A549 (cell line): ENCODE measurements around the gene ST8SIA5. TPM values are rescaled to one million over a fixed set of nuclear protein-coding genes. Genes with fewer than 3 reads are reported as not detected.

Experiments
- ATAC-seq, 2 experiments: fragments of 200-7000 bp in 1 of 2; fragments of >200 bp in 1 of 2; cut with Nextera tagmentation in 1 of 2; cut with Tn5 transposase in 1 of 2; 3 replicates each; pipeline versions ENCODE4 v1.8.0 to v1.9.1; 2018 to 2020; ENCODE audit warnings: mild to moderate bottlenecking in 1 of 2, moderate library complexity in 1 of 2
- CTCF ChIA-PET: fragments of 300-600 bp; sonication (Branson Sonifier 250); formaldehyde crosslinking; extraction: SDS; loops from one replicate; lab custom pipeline; 2021; ENCODE audit warnings: antibody characterized with exemption, inconsistent platforms; lab: Yijun Ruan, JAX
- POLR2A ChIA-PET: fragments of 350-600 bp; formaldehyde crosslinking; extraction: SDS; loops from one replicate; lab custom pipeline; 2021; ENCODE audit warnings: antibody characterized with exemption, inconsistent platforms; lab: Yijun Ruan, JAX
- DNase-seq, 2 experiments: peaks; one replicate each; pipeline versions ENCODE4 v3.0.0 to v3.0.0-alpha.2; 2011 to 2016; ENCODE audit warnings: low read depth in 1 of 2, low spot score in 1 of 2
- FAIRE-seq: peaks from 2 replicates; lab custom pipeline; 2011; peaks lifted over from hg19 to GRCh38; lab: Jason Lieb, UNC
- H3K27ac ChIP-seq, 2 experiments: fragments of >200 bp; sonication (Bioruptor Twin); formaldehyde crosslinking; 3 replicates each; pipeline ENCODE4 v1.5.1; 2016 to 2017
- H3K4me1 ChIP-seq: fragments of >200 bp; sonication (Bioruptor Twin); formaldehyde crosslinking; 3 replicates; pipeline ENCODE4 v1.6.1; 2016
- H3K4me2 ChIP-seq: fragments of >200 bp; sonication (Bioruptor Twin); formaldehyde crosslinking; 3 replicates; pipeline ENCODE4 v1.6.1; 2016
- H3K4me3 ChIP-seq: fragments of >200 bp; sonication (Bioruptor Twin); formaldehyde crosslinking; 3 replicates; pipeline ENCODE4 v1.5.1; 2016
- H3K9me3 ChIP-seq: fragments of >200 bp; sonication (Bioruptor Twin); formaldehyde crosslinking; 3 replicates; pipeline ENCODE4 v1.6.1; 2016
- CBX8 ChIP-seq: fragments of 200-600 bp; sonication (generic); IDR thresholded peaks from 2 replicates; pipeline ENCODE4 v1.6.1; 2016
- CHD2 ChIP-seq: fragments of 150-350 bp; IDR thresholded peaks from 2 replicates; pipeline ENCODE4 v1.6.1; 2014; ENCODE audit warnings: low read length; ENCODE audit not compliant: partially characterized antibody
- ESRRA ChIP-seq: fragments of 150-350 bp; IDR thresholded peaks from 2 replicates; pipeline ENCODE4 v1.6.1; 2014; ENCODE audit warnings: mild to moderate bottlenecking, low read length, borderline replicate concordance
- FOSB ChIP-seq: fragments of 250-450 bp; sonication (Bioruptor Pico); IDR thresholded peaks from 2 replicates; pipeline ENCODE4 v1.5.0; 2020; ENCODE audit warnings: mild to moderate bottlenecking, moderate library complexity
- FOSL2 ChIP-seq, 2 experiments: fragments of 450-650 bp in 1 of 2; fragments of >200 bp in 1 of 2; sonication (Bioruptor Twin) in 1 of 2; formaldehyde crosslinking; IDR thresholded peaks; 2 replicates each; pipeline versions ENCODE4 v1.5.0 to v1.6.1; 2016 to 2020; ENCODE audit warnings: mild to moderate bottlenecking in 1 of 2, moderate library complexity in 1 of 2
- FOXS1 ChIP-seq: fragments of 250-450 bp; sonication (Bioruptor Pico); IDR thresholded peaks from 2 replicates; pipeline ENCODE4 v1.5.0; 2020; ENCODE audit warnings: mild to moderate bottlenecking, moderate library complexity
- HOXA7 ChIP-seq: fragments of 250-450 bp; sonication (Bioruptor Pico); IDR thresholded peaks from 2 replicates; pipeline ENCODE4 v1.5.0; 2020; ENCODE audit warnings: mild to moderate bottlenecking, moderate library complexity
- JUNB ChIP-seq: fragments of >200 bp; sonication (Bioruptor Twin); formaldehyde crosslinking; IDR thresholded peaks from 2 replicates; pipeline ENCODE4 v1.6.1; 2016
- MAFK ChIP-seq: fragments of 450-650 bp; IDR thresholded peaks from 2 replicates; pipeline ENCODE4 v1.6.1; 2014; ENCODE audit not compliant: partially characterized antibody
- MAZ ChIP-seq: fragments of 150-350 bp; IDR thresholded peaks from 2 replicates; pipeline ENCODE4 v1.6.1; 2014; ENCODE audit warnings: antibody characterized with exemption, low read depth, low read length, borderline replicate concordance
- NFE2L2 ChIP-seq: fragments of 150-350 bp; conservative IDR thresholded peaks from 2 replicates; pipeline ENCODE4 v1.6.1; 2014; ENCODE audit warnings: low read length
- NPAS2 ChIP-seq: fragments of 250-450 bp; sonication (Bioruptor Pico); IDR thresholded peaks from 2 replicates; pipeline ENCODE4 v1.8.0; 2022; ENCODE audit warnings: mild to moderate bottlenecking, moderate library complexity, borderline replicate concordance
- POLR2A ChIP-seq: IDR thresholded peaks from 2 replicates; pipeline ENCODE4 v1.6.1; 2012; ENCODE audit warnings: mild to moderate bottlenecking, low read length
- POLR2AphosphoS2 ChIP-seq: conservative IDR thresholded peaks from 2 replicates; pipeline ENCODE4 v1.6.1; 2012; ENCODE audit warnings: low read length, improper control_type of control experiment, inconsistent platforms
- RAD21 ChIP-seq, 2 experiments: fragments of >200 bp in 1 of 2; sonication (Bioruptor Twin) in 1 of 2; formaldehyde crosslinking in 1 of 2; IDR thresholded peaks in 1 of 2; conservative IDR thresholded peaks in 1 of 2; 2 replicates in 1 of 2; 3 replicates in 1 of 2; pipeline ENCODE4 v1.6.1; 2012 to 2018; ENCODE audit warnings: inconsistent platforms in 1 of 2
- RCOR1 ChIP-seq: fragments of 150-350 bp; IDR thresholded peaks from 2 replicates; pipeline ENCODE4 v1.6.1; 2014; ENCODE audit warnings: antibody characterized with exemption, low read length, low read depth
- ZFP36 ChIP-seq: fragments of 450-650 bp; IDR thresholded peaks from 2 replicates; pipeline ENCODE4 v1.6.1; 2014; ENCODE audit warnings: borderline replicate concordance; ENCODE audit not compliant: partially characterized antibody
- ZNF302 ChIP-seq: fragments of 250-450 bp; sonication (Bioruptor Pico); IDR thresholded peaks from 2 replicates; pipeline ENCODE4 v1.9.0; 2021; ENCODE audit warnings: inconsistent platforms, mild to moderate bottlenecking, moderate library complexity
- WGBS: methylation state at CpG from one replicate; pipeline ENCODE4 v1.1.6; 2017; ENCODE audit errors: missing lambda C conversion rate; 5-methylcytosine and 5-hydroxymethylcytosine counted together
- polyA plus RNA-seq, 4 experiments: library from polyadenylated mRNA; depleted of rRNA in 3 of 4; stranded (reverse); fragments of >200 nt; fragmentation: RNase III in 1 of 4; extraction: RNeasy Plus Mini Kit Qiagen cat#74134 plus additional on column Dnase treatment in 1 of 4; gene quantifications; 2 replicates in 3 of 4; 3 replicates in 1 of 4; pipeline ENCODE4 v1.2.3, GENCODE V29; 2011 to 2017
- TF ChIP-seq, protein P1 (sequence below): IDR thresholded peaks from 2 replicates; pipeline ENCODE4 v1.6.1; 2012
- TF ChIP-seq, protein P2 (sequence below): fragments of >200 bp; sonication (Bioruptor Twin); formaldehyde crosslinking; IDR thresholded peaks from 3 replicates; pipeline ENCODE4 v1.5.1; 2016
- TF ChIP-seq, protein P3 (sequence below): fragments of 150-350 bp; IDR thresholded peaks from 2 replicates; pipeline ENCODE4 v1.6.1; 2014; ENCODE audit warnings: low read depth, mild to moderate bottlenecking, low read length
- TF ChIP-seq, protein P4 (sequence below): fragments of 200-600 bp; sonication (generic); IDR thresholded peaks from 2 replicates; pipeline ENCODE4 v1.6.1; 2016; ENCODE audit warnings: antibody characterized with exemption, mild to moderate bottlenecking, moderate library complexity

The ST8SIA5 gene
- polyA plus RNA-seq, 2 of the 4 experiments (the other 2 are of a cell fraction): not detected

DNA sequence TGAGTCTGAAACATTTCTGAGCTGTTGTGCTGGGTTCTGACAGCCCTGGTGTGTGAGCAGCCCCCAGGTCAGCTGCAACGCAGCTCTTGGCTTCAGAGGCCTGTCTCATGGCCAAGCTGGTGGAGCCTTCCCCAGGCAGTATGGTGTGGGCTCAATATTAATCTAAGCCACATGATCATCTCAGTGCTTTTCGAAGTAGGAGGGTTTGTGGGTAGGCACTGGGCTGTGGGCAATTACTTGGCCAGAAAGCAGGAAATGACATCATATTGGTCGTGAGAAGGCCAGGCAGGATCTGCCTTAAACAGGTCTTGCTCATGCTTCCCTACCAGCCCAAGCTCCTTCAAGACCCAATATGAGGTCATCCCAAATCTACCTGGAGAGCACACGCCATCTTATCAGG, 126.7 kb downstream of the ST8SIA5 start:
- ATAC-seq: no peak
- POLR2A ChIA-PET: no interaction called here

DNA sequence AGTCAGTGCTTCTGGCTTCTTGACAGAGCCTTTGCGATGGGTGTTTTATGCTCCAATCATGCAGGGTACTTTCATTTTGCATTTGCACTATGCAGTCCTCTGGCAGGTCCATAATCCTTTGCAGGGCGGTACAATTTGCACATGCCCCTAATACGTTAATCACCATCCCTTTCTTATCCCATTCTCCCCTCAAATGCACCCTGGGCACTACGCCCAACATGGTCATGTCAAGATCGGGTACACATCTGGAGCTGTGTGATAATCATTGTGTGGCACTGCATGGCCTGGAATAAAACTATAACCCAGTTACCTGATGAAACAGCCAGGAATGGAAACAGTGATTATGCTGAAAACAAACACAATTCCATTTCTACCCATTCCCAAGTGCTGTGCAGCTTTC, 127.5 kb downstream of the ST8SIA5 start:
- Histone ChIP-seq H3K4me1 (no peaks in the 10 kb centered on the region), H3K9me3 (no peaks in the 10 kb centered on the region), H3K4me2 (no peak overlapping the region), H3K4me3 (no peak overlapping the region), H3K27ac (no peak overlapping the region)
- ChIA-PET POLR2A (no interaction called here), CTCF (interaction anchor here (1.8 kb wide), 1 partner anchor 348 kb away, joined by 8 read pairs; no protein-coding TSS in a partner anchor)
- ATAC-seq (no peak), DNase-seq (no peak), FAIRE-seq (no peak)
- 48% methylated on average over 5 of the region's 5 CpGs for WGBS
- TF ChIP-seq, protein P1, sequence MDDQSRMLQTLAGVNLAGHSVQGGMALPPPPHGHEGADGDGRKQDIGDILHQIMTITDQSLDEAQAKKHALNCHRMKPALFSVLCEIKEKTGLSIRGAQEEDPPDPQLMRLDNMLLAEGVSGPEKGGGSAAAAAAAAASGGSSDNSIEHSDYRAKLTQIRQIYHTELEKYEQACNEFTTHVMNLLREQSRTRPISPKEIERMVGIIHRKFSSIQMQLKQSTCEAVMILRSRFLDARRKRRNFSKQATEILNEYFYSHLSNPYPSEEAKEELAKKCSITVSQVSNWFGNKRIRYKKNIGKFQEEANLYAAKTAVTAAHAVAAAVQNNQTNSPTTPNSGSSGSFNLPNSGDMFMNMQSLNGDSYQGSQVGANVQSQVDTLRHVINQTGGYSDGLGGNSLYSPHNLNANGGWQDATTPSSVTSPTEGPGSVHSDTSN: no peak
- no peak for TF ChIP-seq ESRRA
- TF ChIP-seq, protein P2, sequence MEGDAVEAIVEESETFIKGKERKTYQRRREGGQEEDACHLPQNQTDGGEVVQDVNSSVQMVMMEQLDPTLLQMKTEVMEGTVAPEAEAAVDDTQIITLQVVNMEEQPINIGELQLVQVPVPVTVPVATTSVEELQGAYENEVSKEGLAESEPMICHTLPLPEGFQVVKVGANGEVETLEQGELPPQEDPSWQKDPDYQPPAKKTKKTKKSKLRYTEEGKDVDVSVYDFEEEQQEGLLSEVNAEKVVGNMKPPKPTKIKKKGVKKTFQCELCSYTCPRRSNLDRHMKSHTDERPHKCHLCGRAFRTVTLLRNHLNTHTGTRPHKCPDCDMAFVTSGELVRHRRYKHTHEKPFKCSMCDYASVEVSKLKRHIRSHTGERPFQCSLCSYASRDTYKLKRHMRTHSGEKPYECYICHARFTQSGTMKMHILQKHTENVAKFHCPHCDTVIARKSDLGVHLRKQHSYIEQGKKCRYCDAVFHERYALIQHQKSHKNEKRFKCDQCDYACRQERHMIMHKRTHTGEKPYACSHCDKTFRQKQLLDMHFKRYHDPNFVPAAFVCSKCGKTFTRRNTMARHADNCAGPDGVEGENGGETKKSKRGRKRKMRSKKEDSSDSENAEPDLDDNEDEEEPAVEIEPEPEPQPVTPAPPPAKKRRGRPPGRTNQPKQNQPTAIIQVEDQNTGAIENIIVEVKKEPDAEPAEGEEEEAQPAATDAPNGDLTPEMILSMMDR: no peak
- TF ChIP-seq FOSL2 (IDR thresholded peaks at IDR 0.05): no peak
- TF ChIP-seq FOSL2 (CRISPR knock-in tag; IDR thresholded peaks at IDR 0.05): no peak
- TF ChIP-seq POLR2A: no peak
- no peak for TF ChIP-seq ZNF302 (CRISPR knock-in tag)
- no peak for TF ChIP-seq RAD21 (conservative IDR thresholded peaks at IDR 0.05 in 1 of 2, IDR thresholded peaks at IDR 0.05 in 1 of 2)
- no peak for TF ChIP-seq CHD2
- TF ChIP-seq NFE2L2: no peak
- no peak for TF ChIP-seq JUNB
- TF ChIP-seq CBX8: no peak
- TF ChIP-seq, protein P3, sequence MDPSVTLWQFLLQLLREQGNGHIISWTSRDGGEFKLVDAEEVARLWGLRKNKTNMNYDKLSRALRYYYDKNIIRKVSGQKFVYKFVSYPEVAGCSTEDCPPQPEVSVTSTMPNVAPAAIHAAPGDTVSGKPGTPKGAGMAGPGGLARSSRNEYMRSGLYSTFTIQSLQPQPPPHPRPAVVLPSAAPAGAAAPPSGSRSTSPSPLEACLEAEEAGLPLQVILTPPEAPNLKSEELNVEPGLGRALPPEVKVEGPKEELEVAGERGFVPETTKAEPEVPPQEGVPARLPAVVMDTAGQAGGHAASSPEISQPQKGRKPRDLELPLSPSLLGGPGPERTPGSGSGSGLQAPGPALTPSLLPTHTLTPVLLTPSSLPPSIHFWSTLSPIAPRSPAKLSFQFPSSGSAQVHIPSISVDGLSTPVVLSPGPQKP: no peak
- TF ChIP-seq HOXA7 (CRISPR knock-in tag): no peak
- no peak for TF ChIP-seq POLR2AphosphoS2
- TF ChIP-seq ZFP36: no peak
- TF ChIP-seq, protein P4, sequence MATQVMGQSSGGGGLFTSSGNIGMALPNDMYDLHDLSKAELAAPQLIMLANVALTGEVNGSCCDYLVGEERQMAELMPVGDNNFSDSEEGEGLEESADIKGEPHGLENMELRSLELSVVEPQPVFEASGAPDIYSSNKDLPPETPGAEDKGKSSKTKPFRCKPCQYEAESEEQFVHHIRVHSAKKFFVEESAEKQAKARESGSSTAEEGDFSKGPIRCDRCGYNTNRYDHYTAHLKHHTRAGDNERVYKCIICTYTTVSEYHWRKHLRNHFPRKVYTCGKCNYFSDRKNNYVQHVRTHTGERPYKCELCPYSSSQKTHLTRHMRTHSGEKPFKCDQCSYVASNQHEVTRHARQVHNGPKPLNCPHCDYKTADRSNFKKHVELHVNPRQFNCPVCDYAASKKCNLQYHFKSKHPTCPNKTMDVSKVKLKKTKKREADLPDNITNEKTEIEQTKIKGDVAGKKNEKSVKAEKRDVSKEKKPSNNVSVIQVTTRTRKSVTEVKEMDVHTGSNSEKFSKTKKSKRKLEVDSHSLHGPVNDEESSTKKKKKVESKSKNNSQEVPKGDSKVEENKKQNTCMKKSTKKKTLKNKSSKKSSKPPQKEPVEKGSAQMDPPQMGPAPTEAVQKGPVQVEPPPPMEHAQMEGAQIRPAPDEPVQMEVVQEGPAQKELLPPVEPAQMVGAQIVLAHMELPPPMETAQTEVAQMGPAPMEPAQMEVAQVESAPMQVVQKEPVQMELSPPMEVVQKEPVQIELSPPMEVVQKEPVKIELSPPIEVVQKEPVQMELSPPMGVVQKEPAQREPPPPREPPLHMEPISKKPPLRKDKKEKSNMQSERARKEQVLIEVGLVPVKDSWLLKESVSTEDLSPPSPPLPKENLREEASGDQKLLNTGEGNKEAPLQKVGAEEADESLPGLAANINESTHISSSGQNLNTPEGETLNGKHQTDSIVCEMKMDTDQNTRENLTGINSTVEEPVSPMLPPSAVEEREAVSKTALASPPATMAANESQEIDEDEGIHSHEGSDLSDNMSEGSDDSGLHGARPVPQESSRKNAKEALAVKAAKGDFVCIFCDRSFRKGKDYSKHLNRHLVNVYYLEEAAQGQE: no peak
- no peak for TF ChIP-seq RCOR1

More for the DNA sequence above, 126.7 kb downstream of the ST8SIA5 start:
- Histone ChIP-seq H3K4me3 (no peak overlapping the region), H3K4me1 (no peaks in the 10 kb centered on the region), H3K9me3 (no peaks in the 10 kb centered on the region), H3K4me2 (no peak overlapping the region), H3K27ac (no peak overlapping the region)
- DNase-seq (no peak), FAIRE-seq (no peak)
- WGBS: 19% methylated on average over 4 of the region's 4 CpGs
- TF ChIP-seq FOXS1 (no peak), NPAS2 (CRISPR knock-in tag) (no peak), MAFK (no peak), FOSB (CRISPR knock-in tag) (no peak), MAZ (no peak), NFE2L2 (no peak)
- CTCF ChIA-PET: interaction anchor here (1.8 to 1.9 kb wide), 2 partner anchors 11 to 349 kb away, joined by 6 to 8 read pairs; no protein-coding TSS in a partner anchor
